Left forelimb (tissue), 1 donor: ENCODE measurements around the gene KDM5A.
A peak's percentile ranks its signal among the peaks of the same experiment; 100 is the strongest.
"Not testable (repeated sequence)": the region's sequence is repeated elsewhere in the genome, so short reads cannot be mapped to it uniquely, and the experiment has no call there.

ENCODE experiments used
- DNase-seq: peaks from one replicate; pipeline ENCODE4 v3.0.0-alpha.2; 2018; ENCODE audit warnings: low spot score

The KDM5A gene

GRCh38 chr12:389142-390096 lies at the start of gene KDM5A:
Gene KDM5A, minus strand, starts transcription at chr12:389320. Its CDS starts 229 bp downstream, at chr12:389091.
- DNase-seq: peak; percentile 98

GRCh38 chr12:435737-436136 lies 46.6 kb upstream of the KDM5A start:
- not testable (repeated sequence) for DNase-seq

- no peak for DNase-seq
Measured at GRCh38 chr12:422526-422925, 33.4 kb upstream of the KDM5A start.

GRCh38 chr12:418432-418831 lies 29.3 kb upstream of the KDM5A start:
- DNase-seq: no peak

GRCh38 chr12:414859-415258 lies 25.7 kb upstream of the KDM5A start:
- DNase-seq: no peak

- DNase-seq: no peak
Measured at GRCh38 chr12:402029-402389, 12.9 kb upstream of the KDM5A start.

- DNase-seq: peak; percentile 96
Measured at GRCh38 chr12:401235-402028, 12.3 kb upstream of the KDM5A start, which contains the start of gene CCDC77. Gene CCDC77, plus strand, starts transcription at chr12:401644. Its CDS starts 7,740 bp downstream, at chr12:409384.

- no peak for DNase-seq
Measured at GRCh38 chr12:400828-401227, 11.7 kb upstream of the KDM5A start.

GRCh38 chr12:388541-389141 lies 479 bp downstream of the KDM5A start:
- DNase-seq: no peak

GRCh38 chr12:388012-388411 lies 1.1 kb downstream of the KDM5A start:
- no peak for DNase-seq

GRCh38 chr12:386651-387050 lies 2.5 kb downstream of the KDM5A start:
- DNase-seq: no peak

- DNase-seq: not testable (repeated sequence)
Measured at GRCh38 chr12:370739-371485, 18.2 kb downstream of the KDM5A start.

GRCh38 chr12:367972-368371 lies 21.1 kb downstream of the KDM5A start:
- no peak for DNase-seq

GRCh38 chr12:366820-367219 lies 22.3 kb downstream of the KDM5A start:
- no peak for DNase-seq

- no peak for DNase-seq
Measured at GRCh38 chr12:359091-359490, 30.0 kb downstream of the KDM5A start.

GRCh38 chr12:356276-356988 lies 32.7 kb downstream of the KDM5A start:
- DNase-seq: no peak

GRCh38 chr12:351197-351596 lies 37.9 kb downstream of the KDM5A start:
- not testable (repeated sequence) for DNase-seq

GRCh38 chr12:349625-350024 lies 39.5 kb downstream of the KDM5A start:
- DNase-seq: not testable (repeated sequence)

GRCh38 chr12:343036-343435 lies 46.1 kb downstream of the KDM5A start:
- not testable (repeated sequence) for DNase-seq

GRCh38 chr12:337039-337438 lies 52.1 kb downstream of the KDM5A start:
- DNase-seq: no peak

- no peak for DNase-seq
Measured at GRCh38 chr12:334125-334524, 55.0 kb downstream of the KDM5A start.
